CD14-positive monocyte (primary cell): ENCODE data around the gene ATP6AP1. TPM values are rescaled to one million over a fixed set of nuclear protein-coding genes. Genes with fewer than 3 reads are reported as not detected.
A peak's percentile ranks its signal among the peaks of the same experiment; 100 is the strongest.

Source experiments
- DNase-seq, 3 donors: peaks; one replicate each; pipeline ENCODE4 v3.0.0-alpha.2; 2011 to 2022
- H2AFZ ChIP-seq: 2 replicates; pipeline ENCODE4 v1.6.0; 2012; ENCODE audit warnings: mild to moderate bottlenecking, low read depth, low read length, inconsistent platforms; ENCODE audit not compliant: insufficient read depth, poor library complexity, severe bottlenecking
- H3K27ac ChIP-seq, 2 donors: 1 replicate in 1 of 2; 2 replicates in 1 of 2; pipeline ENCODE4 v1.5.1; 2012 to 2013; ENCODE audit warnings: low read length in 2 of 2, control low read depth in 1 of 2, inconsistent platforms in 1 of 2, low read depth in 1 of 2, mild to moderate bottlenecking in 1 of 2
- H3K27me3 ChIP-seq, 2 donors: one replicate each; pipeline versions ENCODE4 v1.6.0 to v1.6.1; 2011 to 2013; ENCODE audit warnings: low read length in 2 of 2; ENCODE audit not compliant: control insufficient read depth in 2 of 2, insufficient read depth in 2 of 2
- H3K36me3 ChIP-seq, 2 donors: replicated peaks in 1 of 2; 1 replicate in 1 of 2; 2 replicates in 1 of 2; pipeline versions ENCODE4 v1.5.1 to v1.6.1; 2012 to 2013; ENCODE audit warnings: low read length in 2 of 2, control low read depth in 1 of 2, inconsistent platforms in 1 of 2, mild to moderate bottlenecking in 1 of 2; ENCODE audit not compliant: insufficient read depth in 2 of 2, control insufficient read depth in 1 of 2
- H3K4me1 ChIP-seq, 2 donors: 1 replicate in 1 of 2; 2 replicates in 1 of 2; pipeline versions ENCODE4 v1.5.1 to v1.6.1; 2012 to 2013; ENCODE audit warnings: low read length in 2 of 2, control low read depth in 1 of 2, inconsistent platforms in 1 of 2, mild to moderate bottlenecking in 1 of 2, moderate library complexity in 1 of 2; ENCODE audit not compliant: insufficient read depth in 2 of 2, control insufficient read depth in 1 of 2
- H3K4me2 ChIP-seq: replicated peaks from 2 replicates; pipeline ENCODE3; 2012; ENCODE audit warnings: low read length, moderate library complexity, mild to moderate bottlenecking; ENCODE audit not compliant: poor library complexity, severe bottlenecking; ENCODE audit errors: extremely low read depth
- H3K4me3 ChIP-seq, 3 experiments: fragments of 200-600 bp in 1 of 3; sonication (generic) in 1 of 3; replicated peaks in 1 of 3; 1 replicate in 2 of 3; 2 replicates in 1 of 3; pipeline ENCODE4 v1.5.1; 2011 to 2013; ENCODE audit warnings: low read length in 3 of 3, mild to moderate bottlenecking in 3 of 3, control low read depth in 2 of 3, low read depth in 2 of 3, inconsistent platforms in 1 of 3, moderate library complexity in 1 of 3
- H3K79me2 ChIP-seq: 2 replicates; pipeline ENCODE4 v1.6.0; 2012; ENCODE audit warnings: mild to moderate bottlenecking, control low read depth, inconsistent platforms, low read length, moderate library complexity; ENCODE audit not compliant: insufficient read depth
- H3K9ac ChIP-seq: 2 replicates; pipeline ENCODE4 v1.6.0; 2017; ENCODE audit warnings: low read length, mild to moderate bottlenecking; ENCODE audit not compliant: insufficient read depth, poor library complexity, severe bottlenecking
- H3K9me3 ChIP-seq, 2 donors: replicated peaks in 1 of 2; 1 replicate in 1 of 2; 2 replicates in 1 of 2; pipeline versions ENCODE4 v1.5.1 to v1.6.1; 2012 to 2013; ENCODE audit warnings: low read length in 2 of 2, control low read depth in 1 of 2; ENCODE audit not compliant: control insufficient read depth in 1 of 2, insufficient read depth in 1 of 2
- H4K20me1 ChIP-seq: 2 replicates; pipeline ENCODE4 v1.6.0; 2012; ENCODE audit warnings: mild to moderate bottlenecking, low read length, control low read depth, moderate library complexity; ENCODE audit not compliant: insufficient read depth
- H3K27ac Mint-ChIP-seq, 7 donors: one replicate each; pipeline ENCODE4 v1.8.0; 2020; ENCODE audit warnings: mild to moderate bottlenecking in 7 of 7, mixed read lengths in 7 of 7, moderate library complexity in 6 of 7, inconsistent platforms in 2 of 7
- H3K27me3 Mint-ChIP-seq, 3 donors: one replicate each; pipeline ENCODE4 v1.8.0; 2021 to 2022; ENCODE audit warnings: low read depth in 3 of 3, mild to moderate bottlenecking in 3 of 3, mixed read lengths in 3 of 3, moderate library complexity in 3 of 3, inconsistent platforms in 1 of 3
- H3K36me3 Mint-ChIP-seq, 2 donors: one replicate each; pipeline ENCODE4 v1.8.0; 2020; ENCODE audit warnings: mixed read lengths in 2 of 2, inconsistent platforms in 1 of 2, mild to moderate bottlenecking in 1 of 2
- H3K4me1 Mint-ChIP-seq: one replicate; pipeline ENCODE4 v1.8.0; 2020; ENCODE audit warnings: mild to moderate bottlenecking, mixed read lengths
- H3K4me3 Mint-ChIP-seq, 2 donors: one replicate each; pipeline ENCODE4 v1.8.0; 2020; ENCODE audit warnings: mild to moderate bottlenecking in 2 of 2, mixed read lengths in 2 of 2, moderate library complexity in 1 of 2
- H3K9me3 Mint-ChIP-seq, 7 donors: one replicate each; pipeline ENCODE4 v1.8.0; 2020 to 2022; ENCODE audit warnings: mixed read lengths in 7 of 7, mild to moderate bottlenecking in 6 of 7, moderate library complexity in 6 of 7, inconsistent platforms in 2 of 7
- CTCF ChIP-seq: fragments of 200-600 bp; IDR thresholded peaks from one replicate; pipeline ENCODE4 v1.8.0; 2022; ENCODE audit warnings: antibody characterized with exemption, mild to moderate bottlenecking
- WGBS: methylation state at CpG from one replicate; pipeline ENCODE4 v1.1.5; 2013; ENCODE audit warnings: missing lambda C conversion rate; ENCODE audit not compliant: insufficient coverage; 5-methylcytosine and 5-hydroxymethylcytosine counted together
- intact Hi-C, 2 donors: fragments of 100-400 bp; cut with micrococcal nuclease; formaldehyde crosslinking; loops; one replicate each; pipeline versions ENCODE4 v1.15.0 to v1.15.1; 2023
- polyA plus RNA-seq, 3 donors: library from polyadenylated mRNA; depleted of rRNA in 1 of 3; unstranded in 2 of 3; stranded (reverse) in 1 of 3; fragments of 300-500 nt in 2 of 3; fragments of >200 nt in 1 of 3; fragmentation: Illumina TruSeq in 2 of 3; gene quantifications; 1 replicate in 2 of 3; 2 replicates in 1 of 3; pipeline ENCODE4 v1.2.3, GENCODE V29; 2012 to 2021

Gene ATP6AP1
- polyA plus RNA-seq, 3 donors: 116 to 178 (median 145) TPM

- TF ChIP-seq CTCF: no peak
- Histone ChIP-seq H3K27me3 (no peaks in the 10 kb centered on the region), H3K9ac (no peak overlapping the region), H3K9me3 (no peaks in the 10 kb centered on the region), H4K20me1 (peaks cover 64% of the 10 kb centered on the region), H3K36me3 (peaks cover 37 to 42% of the 10 kb centered on the region in 2 donors), H3K79me2 (peaks cover 27% of the 10 kb centered on the region), H3K4me2 (no peak overlapping the region), H2AFZ (no peak overlapping the region), H3K4me3 (no peak overlapping the region), H3K27ac (no peak overlapping the region), H3K4me1 (peaks cover 18% of the 10 kb centered on the region in 2 donors)
- H3K36me3 Mint-ChIP-seq: peaks cover 41 to 56% of the 10 kb centered on the region in 2 donors
- 95% methylated on average over 10 of the region's 19 CpGs for WGBS
- H3K27me3 Mint-ChIP-seq: peaks cover 0 to 14% (median 0%) of the 10 kb centered on the region in 3 donors
- H3K4me3 Mint-ChIP-seq: no peak overlapping the region
- peaks cover 0 to 14% (median 4%) of the 10 kb centered on the region in 7 donors for H3K9me3 Mint-ChIP-seq
- intact Hi-C loops: loop anchor here in 1 of 2 donors (5.0 kb wide), 1 partner anchor 35 kb away; the partner anchor contains the start of gene GDI1
- H3K4me1 Mint-ChIP-seq: peaks cover 17% of the 10 kb centered on the region
- peak overlapping the region in 6 of 7 donors; percentile 19 to 74 (median 56) for H3K27ac Mint-ChIP-seq
- DNase-seq: peak in 1 of 3 donors; percentile 3
Observed at GRCh38 chrX:154402622-154403127, 25.8 kb upstream of the ATP6AP1 start.

- peaks cover 41 to 56% of the 10 kb centered on the region in 2 donors for H3K36me3 Mint-ChIP-seq
- Histone ChIP-seq H3K9me3 (no peaks in the 10 kb centered on the region), H3K27me3 (no peaks in the 10 kb centered on the region), H3K79me2 (peaks cover 32% of the 10 kb centered on the region), H2AFZ (no peak overlapping the region), H3K4me1 (peaks cover 20 to 21% of the 10 kb centered on the region in 2 donors), H3K4me3 (no peak overlapping the region), H3K4me2 (no peak overlapping the region), H3K36me3 (peaks cover 37 to 42% of the 10 kb centered on the region in 2 donors), H4K20me1 (peaks cover 64% of the 10 kb centered on the region), H3K27ac (no peak overlapping the region), H3K9ac (no peak overlapping the region)
- intact Hi-C loops: loop anchor here in 1 of 2 donors (5.0 kb wide), 1 partner anchor 34 kb away; the partner anchor contains the start of gene GDI1
- peaks cover 0 to 10% (median 4%) of the 10 kb centered on the region in 7 donors for H3K9me3 Mint-ChIP-seq
- H3K4me3 Mint-ChIP-seq: no peak overlapping the region
- TF ChIP-seq CTCF: no peak
- peak overlapping the region in 1 of 7 donors; percentile 74 for H3K27ac Mint-ChIP-seq
- H3K4me1 Mint-ChIP-seq: peaks cover 19% of the 10 kb centered on the region
- peaks cover 0 to 14% (median 0%) of the 10 kb centered on the region in 3 donors for H3K27me3 Mint-ChIP-seq
- 98% methylated on average over 5 of the region's 10 CpGs for WGBS
- DNase-seq: no peak
Observed at GRCh38 chrX:154403192-154403591, 25.3 kb upstream of the ATP6AP1 start.
